Kidney (tissue), 14 donors: Measurements from ENCODE around the gene ARHGAP23. TPM values are rescaled to one million over a fixed set of nuclear protein-coding genes. Genes with fewer than 3 reads are reported as not detected.
"Not testable (repeated sequence)": the region's sequence is repeated elsewhere in the genome, so short reads cannot be mapped to it uniquely, and the experiment has no call there.

ENCODE experiments used
- DNase-seq, 5 donors: peaks; one replicate each; pipeline ENCODE4 v3.0.0-alpha.2; 2013 to 2020
- FAIRE-seq: peaks from 2 replicates; lab custom pipeline; 2012; peaks lifted over from hg19 to GRCh38; lab: Jason Lieb, UNC
- H3K27ac ChIP-seq, 2 donors: one replicate each; pipeline ENCODE4 v1.7.0; 2013; ENCODE audit warnings: low read depth in 2 of 2, low read length in 2 of 2, inconsistent platforms in 1 of 2
- H3K27me3 ChIP-seq: one replicate; pipeline ENCODE4 v1.7.1; 2013; ENCODE audit warnings: low read length, inconsistent platforms; ENCODE audit not compliant: control insufficient read depth, insufficient read depth
- H3K36me3 ChIP-seq, 3 donors: one replicate each; pipeline versions ENCODE4 v1.7.0 to v1.7.1; 2013; ENCODE audit warnings: low read length in 3 of 3, control low read depth in 1 of 3, inconsistent platforms in 1 of 3; ENCODE audit not compliant: insufficient read depth in 3 of 3, control insufficient read depth in 2 of 3
- H3K4me1 ChIP-seq, 3 donors: one replicate each; pipeline versions ENCODE4 v1.7.0 to v1.7.1; 2013; ENCODE audit warnings: low read length in 3 of 3, inconsistent platforms in 1 of 3, low read depth in 1 of 3; ENCODE audit not compliant: control insufficient read depth in 2 of 3, insufficient read depth in 2 of 3
- H3K4me3 ChIP-seq, 3 donors: one replicate each; pipeline versions ENCODE4 v1.7.0 to v1.8.1; 2013; ENCODE audit warnings: low read length in 3 of 3, control low read depth in 1 of 3, inconsistent platforms in 1 of 3
- H3K9ac ChIP-seq, 3 donors: one replicate each; pipeline versions ENCODE4 v1.7.0 to v1.7.1; 2013; ENCODE audit warnings: low read length in 3 of 3, control low read depth in 1 of 3, inconsistent platforms in 1 of 3
- H3K9me3 ChIP-seq, 3 donors: one replicate each; pipeline versions ENCODE4 v1.7.0 to v1.7.1; 2013; ENCODE audit warnings: low read length in 3 of 3, control low read depth in 1 of 3, inconsistent platforms in 1 of 3; ENCODE audit not compliant: control insufficient read depth in 2 of 3, insufficient read depth in 1 of 3
- CTCF ChIP-seq: IDR thresholded peaks from 3 replicates; pipeline ENCODE4 v1.5.1; 2012; ENCODE audit warnings: mild to moderate bottlenecking, moderate library complexity, borderline replicate concordance; ENCODE audit not compliant: insufficient read depth; ENCODE audit errors: extremely low read depth
- intact Hi-C: fragments of 100-400 bp; cut with DNase I; formaldehyde crosslinking; loops from one replicate; pipeline ENCODE4 v1.11.1; 2022
- polyA plus RNA-seq: library from polyadenylated mRNA; stranded (reverse); fragments of 350-450 nt; fragmentation: Illumina TruSeq; extraction: RNeasy Lipid Tissue Mini Kit (QIAGEN cat#74804); gene quantifications from one replicate; pipeline ENCODE4 v1.2.3, GENCODE V29; 2014; ENCODE audit warnings: low read depth, low replicate concordance; ENCODE audit not compliant: insufficient read depth
- total RNA-seq: library from RNA; stranded (reverse); fragmentation: NEBNext Ultra II Directional; extraction: Animal tissue kit (Norgen Biotek cat#: 25700); gene quantifications from one replicate; pipeline ENCODE4 v1.2.1, GENCODE V29; 2021
- donor health status: control.
- donor health status: control.
- donor health status: control.
- donor health status: control.
- donor health status: control.
- donor health status: DM: yes; HTN: yes; CAD: no.
- donor health status: Normal renal cell carcinoma (clear cell type).

Gene ARHGAP23
- total and polyA plus RNA-seq, 2 donors from 2014 or later, result 7.6 to 53.8 TPM

GRCh38 chr17:38491346-38492066 is 63.2 kb downstream of the ARHGAP23 start:
- peak in 1 of 5 donors; percentile 64 for DNase-seq
- H3K36me3 ChIP-seq, H3K27me3 ChIP-seq, H3K27ac ChIP-seq, H3K9ac ChIP-seq, FAIRE-seq, H3K9me3 ChIP-seq, H3K4me1 ChIP-seq, H3K4me3 ChIP-seq: not testable (repeated sequence)
- intact Hi-C loops, result loop anchor here (10.0 kb wide), 1 partner anchor 57 kb away; no protein-coding TSS in a partner anchor

GRCh38 chr17:38492067-38493040 is 64.1 kb downstream of the ARHGAP23 start:
- not testable (repeated sequence) for H3K36me3 ChIP-seq, H3K4me3 ChIP-seq, FAIRE-seq, H3K27me3 ChIP-seq, H3K9me3 ChIP-seq, H3K27ac ChIP-seq, H3K4me1 ChIP-seq, H3K9ac ChIP-seq
- intact Hi-C loops, result loop anchor here (10.0 kb wide), 1 partner anchor 58 kb away; no protein-coding TSS in a partner anchor
- DNase-seq, result peak; percentile 89 to 95 (median 91)
- TF ChIP-seq CTCF, result peak; percentile 83

GRCh38 chr17:38494152-38494551 is 65.9 kb downstream of the ARHGAP23 start:
- H3K27me3 ChIP-seq, FAIRE-seq, H3K4me3 ChIP-seq, H3K36me3 ChIP-seq, H3K9me3 ChIP-seq, H3K9ac ChIP-seq, H3K4me1 ChIP-seq, H3K27ac ChIP-seq: not testable (repeated sequence)
- intact Hi-C loops, result loop anchor here (10.0 kb wide), 1 partner anchor 59 kb away; no protein-coding TSS in a partner anchor
- peak in 1 of 5 donors; percentile 17 for DNase-seq

- H3K4me3 ChIP-seq, H3K9me3 ChIP-seq, H3K36me3 ChIP-seq, FAIRE-seq, H3K9ac ChIP-seq, H3K4me1 ChIP-seq, H3K27ac ChIP-seq, H3K27me3 ChIP-seq: not testable (repeated sequence)
- DNase-seq, result peak in 1 of 5 donors; percentile 60
- intact Hi-C loops, result loop anchor here (10.0 kb wide), 1 partner anchor 63 kb away; no protein-coding TSS in a partner anchor
These were observed 69.4 kb downstream of the ARHGAP23 start for GRCh38 chr17:38497656-38498055.
